Transverse colon (tissue), 4 donors: ENCODE results near the gene STMN3.

Source experiments
- EP300 ChIP-seq: sonication (generic); formaldehyde crosslinking; IDR thresholded peaks from one replicate; pipeline ENCODE4 v1.6.1; 2017; ENCODE audit warnings: antibody characterized with exemption, low read depth
- POLR2A ChIP-seq: fragments of 450-650 bp; IDR thresholded peaks from one replicate; pipeline ENCODE4 v1.6.1; 2016; ENCODE audit warnings: antibody characterized with exemption, mild to moderate bottlenecking, moderate library complexity
- POLR2AphosphoS5 ChIP-seq, 3 donors: sonication (generic); formaldehyde crosslinking; IDR thresholded peaks; one replicate each; pipeline ENCODE4 v1.6.1; 2016; ENCODE audit warnings: antibody characterized with exemption in 3 of 3
- TF ChIP-seq, protein P1 (sequence below), 5 experiments: fragments of 200-600 bp in 3 of 5; fragments of 450-650 bp in 2 of 5; sonication (generic) in 3 of 5; IDR thresholded peaks; 1 replicate in 2 of 5; 2 replicates in 3 of 5; pipeline ENCODE4 v1.5.1; 2016 to 2017; ENCODE audit warnings: antibody characterized with exemption in 5 of 5, inconsistent platforms in 3 of 5, mild to moderate bottlenecking in 2 of 5, moderate library complexity in 1 of 5

DNA sequence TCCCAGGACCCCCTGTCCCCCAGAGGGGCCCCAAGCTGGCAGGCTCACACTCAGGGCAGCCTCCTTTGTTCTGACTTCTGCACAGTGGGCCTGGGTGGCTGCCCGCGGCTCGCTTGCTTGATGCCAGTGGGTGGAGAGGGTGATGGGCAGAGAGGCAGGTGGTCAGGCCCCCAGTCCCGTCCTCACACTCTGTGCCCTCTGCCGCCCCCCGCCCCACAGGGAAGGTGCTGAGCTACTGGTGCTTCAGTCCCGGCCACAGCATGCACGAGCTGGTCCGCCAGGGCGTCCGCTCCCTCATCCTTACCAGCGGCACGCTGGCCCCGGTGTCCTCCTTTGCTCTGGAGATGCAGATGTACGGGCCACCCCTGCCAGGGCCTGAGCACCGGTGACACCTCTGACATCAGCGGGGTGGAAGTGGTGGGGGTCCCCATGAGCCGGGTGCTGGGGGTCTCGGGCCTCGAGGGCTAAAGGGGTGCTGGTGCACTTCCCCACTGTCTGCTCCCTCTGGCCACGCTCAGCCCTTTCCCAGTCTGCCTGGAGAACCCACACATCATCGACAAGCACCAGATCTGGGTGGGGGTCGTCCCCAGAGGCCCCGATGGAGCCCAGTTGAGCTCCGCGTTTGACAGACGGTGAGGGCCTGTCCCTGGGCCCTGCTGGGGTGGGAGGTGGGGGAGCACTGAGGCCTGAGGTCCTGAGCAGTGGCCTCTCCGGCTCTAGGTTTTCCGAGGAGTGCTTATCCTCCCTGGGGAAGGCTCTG lies 34.4 kb upstream of the STMN3 start:
- TF ChIP-seq, protein P1, sequence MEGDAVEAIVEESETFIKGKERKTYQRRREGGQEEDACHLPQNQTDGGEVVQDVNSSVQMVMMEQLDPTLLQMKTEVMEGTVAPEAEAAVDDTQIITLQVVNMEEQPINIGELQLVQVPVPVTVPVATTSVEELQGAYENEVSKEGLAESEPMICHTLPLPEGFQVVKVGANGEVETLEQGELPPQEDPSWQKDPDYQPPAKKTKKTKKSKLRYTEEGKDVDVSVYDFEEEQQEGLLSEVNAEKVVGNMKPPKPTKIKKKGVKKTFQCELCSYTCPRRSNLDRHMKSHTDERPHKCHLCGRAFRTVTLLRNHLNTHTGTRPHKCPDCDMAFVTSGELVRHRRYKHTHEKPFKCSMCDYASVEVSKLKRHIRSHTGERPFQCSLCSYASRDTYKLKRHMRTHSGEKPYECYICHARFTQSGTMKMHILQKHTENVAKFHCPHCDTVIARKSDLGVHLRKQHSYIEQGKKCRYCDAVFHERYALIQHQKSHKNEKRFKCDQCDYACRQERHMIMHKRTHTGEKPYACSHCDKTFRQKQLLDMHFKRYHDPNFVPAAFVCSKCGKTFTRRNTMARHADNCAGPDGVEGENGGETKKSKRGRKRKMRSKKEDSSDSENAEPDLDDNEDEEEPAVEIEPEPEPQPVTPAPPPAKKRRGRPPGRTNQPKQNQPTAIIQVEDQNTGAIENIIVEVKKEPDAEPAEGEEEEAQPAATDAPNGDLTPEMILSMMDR (IDR thresholded peaks at IDR 0.05), result no peak
- no peak for TF ChIP-seq POLR2AphosphoS5 (IDR thresholded peaks at IDR 0.05)
- TF ChIP-seq POLR2A, result no peak
- TF ChIP-seq EP300, result no peak
